H9 (cell line): ENCODE data around the gene DDRGK1. TPM values are rescaled to one million over a fixed set of nuclear protein-coding genes. Genes with fewer than 3 reads are reported as not detected.

Experiments used
- DNase-seq: peaks from one replicate; pipeline ENCODE4 v3.0.0-alpha.2; 2017
- H2AFZ ChIP-seq: one replicate; pipeline ENCODE4 v1.6.1; 2013; ENCODE audit warnings: mild to moderate bottlenecking, low read length, control low read depth, moderate library complexity
- H2AK5ac ChIP-seq: 2 replicates; pipeline ENCODE4 v1.6.1; 2013; ENCODE audit warnings: low read length, control low read depth, mixed read lengths; ENCODE audit not compliant: insufficient read length
- H2BK120ac ChIP-seq: one replicate; pipeline ENCODE4 v1.6.1; 2013; ENCODE audit warnings: low read depth, mild to moderate bottlenecking, low read length, control low read depth, inconsistent platforms; ENCODE audit not compliant: poor library complexity, severe bottlenecking
- H2BK12ac ChIP-seq: 2 replicates; pipeline ENCODE4 v1.6.1; 2013; ENCODE audit warnings: low read length, control low read depth, mixed read lengths, low read depth; ENCODE audit not compliant: insufficient read length
- H2BK15ac ChIP-seq: 2 replicates; pipeline ENCODE4 v1.6.1; 2013; ENCODE audit warnings: low read depth, low read length, control low read depth
- H2BK20ac ChIP-seq: one replicate; pipeline ENCODE4 v1.6.1; 2013; ENCODE audit warnings: low read depth, mild to moderate bottlenecking, low read length, control low read depth, inconsistent platforms; ENCODE audit not compliant: poor library complexity, severe bottlenecking
- H2BK5ac ChIP-seq: 2 replicates; pipeline ENCODE4 v1.6.1; 2013; ENCODE audit warnings: low read length, control low read depth, mixed read lengths; ENCODE audit not compliant: insufficient read length
- H3K14ac ChIP-seq: 2 replicates; pipeline ENCODE4 v1.6.1; 2013; ENCODE audit warnings: low read length, control low read depth; ENCODE audit not compliant: insufficient read depth
- H3K18ac ChIP-seq: 2 replicates; pipeline ENCODE4 v1.6.1; 2013; ENCODE audit warnings: low read depth, mild to moderate bottlenecking, mixed read lengths, low read length, control low read depth; ENCODE audit not compliant: insufficient read length
- H3K23ac ChIP-seq: 2 replicates; pipeline ENCODE4 v1.6.1; 2013; ENCODE audit warnings: low read length, control low read depth, mixed read lengths, low read depth; ENCODE audit not compliant: insufficient read length
- H3K23me2 ChIP-seq: 2 replicates; pipeline ENCODE4 v1.6.1; 2013; ENCODE audit warnings: low read depth, mild to moderate bottlenecking, mixed read lengths, low read length, control low read depth; ENCODE audit not compliant: insufficient read length, poor library complexity, severe bottlenecking
- H3K27ac ChIP-seq: 2 replicates; pipeline ENCODE4 v1.5.1; 2013; ENCODE audit warnings: low read length, control low read depth, mixed read lengths, low read depth; ENCODE audit not compliant: insufficient read length
- H3K27me3 ChIP-seq: 2 replicates; pipeline ENCODE4 v1.6.1; 2013; ENCODE audit warnings: low read length, control low read depth, inconsistent platforms; ENCODE audit not compliant: insufficient read depth
- H3K4ac ChIP-seq: 2 replicates; pipeline ENCODE4 v1.6.1; 2013; ENCODE audit warnings: low read depth, mild to moderate bottlenecking, control low read depth, inconsistent platforms, low read length, moderate library complexity
- H3K4me1 ChIP-seq: 2 replicates; pipeline ENCODE4 v1.6.1; 2013; ENCODE audit warnings: low read length, control low read depth, inconsistent platforms; ENCODE audit not compliant: insufficient read depth
- H3K4me2 ChIP-seq: 2 replicates; pipeline ENCODE4 v1.6.1; 2013; ENCODE audit warnings: low read length, control low read depth, mixed read lengths; ENCODE audit not compliant: insufficient read length, insufficient read depth
- H3K56ac ChIP-seq: 2 replicates; pipeline ENCODE4 v1.6.1; 2013; ENCODE audit warnings: low read depth, mild to moderate bottlenecking, mixed read lengths, low read length, control low read depth; ENCODE audit not compliant: insufficient read length
- H3K79me1 ChIP-seq: 2 replicates; pipeline ENCODE4 v1.6.1; 2013; ENCODE audit warnings: low read depth, mild to moderate bottlenecking, moderate library complexity, low read length, control low read depth, inconsistent platforms; ENCODE audit not compliant: insufficient read depth, poor library complexity, severe bottlenecking
- H3K79me2 ChIP-seq: 2 replicates; pipeline ENCODE4 v1.6.1; 2013; ENCODE audit warnings: low read length, control low read depth, inconsistent platforms; ENCODE audit not compliant: insufficient read depth
- H3K9ac ChIP-seq: 2 replicates; pipeline ENCODE4 v1.6.1; 2013; ENCODE audit warnings: low read length, control low read depth, mixed read lengths; ENCODE audit not compliant: insufficient read length; ENCODE audit errors: extremely low read depth
- H3K9me3 ChIP-seq: one replicate; pipeline ENCODE4 v1.6.1; 2013; ENCODE audit warnings: low read depth, low read length, inconsistent platforms; ENCODE audit not compliant: control insufficient read depth
- H3T11ph ChIP-seq: one replicate; pipeline ENCODE4 v1.6.1; 2013; ENCODE audit warnings: mild to moderate bottlenecking, low read length, control low read depth, inconsistent platforms
- H4K20me1 ChIP-seq: one replicate; pipeline ENCODE4 v1.6.1; 2013; ENCODE audit not compliant: control insufficient read depth, insufficient read length, insufficient read depth
- H4K5ac ChIP-seq: 2 replicates; pipeline ENCODE4 v1.6.1; 2013; ENCODE audit warnings: low read depth, mild to moderate bottlenecking, mixed read lengths, low read length, control low read depth; ENCODE audit not compliant: insufficient read length
- H4K8ac ChIP-seq: replicated peaks from 2 replicates; pipeline ENCODE4 v1.6.1; 2013; ENCODE audit warnings: low read length, control low read depth, mixed read lengths, low read depth; ENCODE audit not compliant: insufficient read length
- H4K91ac ChIP-seq: 2 replicates; pipeline ENCODE4 v1.6.1; 2013; ENCODE audit warnings: low read depth, mild to moderate bottlenecking, moderate library complexity, mixed read lengths, low read length, control low read depth; ENCODE audit not compliant: insufficient read length
- H3K27ac Mint-ChIP-seq, 3 experiments: 2 replicates in 2 of 3; 3 replicates in 1 of 3; pipeline ENCODE4 v1.8.0; 2020 to 2021; ENCODE audit warnings: mixed read lengths in 3 of 3, mild to moderate bottlenecking in 1 of 3, moderate library complexity in 1 of 3
- H3K27me3 Mint-ChIP-seq: 2 replicates; pipeline ENCODE4 v1.8.0; 2021; ENCODE audit warnings: low read depth, mild to moderate bottlenecking, moderate library complexity, mixed read lengths
- H3K36me3 Mint-ChIP-seq, 3 experiments: 2 replicates in 2 of 3; 3 replicates in 1 of 3; pipeline ENCODE4 v1.8.0; 2020 to 2021; ENCODE audit warnings: low read depth in 3 of 3, mixed read lengths in 3 of 3; ENCODE audit not compliant: insufficient read depth in 1 of 3
- H3K4me1 Mint-ChIP-seq, 2 experiments: 2 replicates each; pipeline ENCODE4 v1.8.0; 2020; ENCODE audit warnings: mixed read lengths in 2 of 2
- H3K4me3 Mint-ChIP-seq, 2 experiments: 2 replicates in 1 of 2; 3 replicates in 1 of 2; pipeline ENCODE4 v1.8.0; 2020 to 2021; ENCODE audit warnings: mild to moderate bottlenecking in 2 of 2, mixed read lengths in 2 of 2, moderate library complexity in 1 of 2
- H3K9me3 Mint-ChIP-seq, 2 experiments: 2 replicates in 1 of 2; 3 replicates in 1 of 2; pipeline ENCODE4 v1.8.0; 2020; ENCODE audit warnings: mild to moderate bottlenecking in 2 of 2, mixed read lengths in 2 of 2, moderate library complexity in 1 of 2
- WGBS: extraction: QIAGEN DNeasy Blood & Tissue Kit; methylation state at CpG from one replicate; pipeline ENCODE4 v1.1.7; 2013; ENCODE audit warnings: missing lambda C conversion rate, low lambda C conversion rate, mixed read lengths; ENCODE audit not compliant: insufficient read length; ENCODE audit errors: extremely low coverage; 5-methylcytosine and 5-hydroxymethylcytosine counted together
- total RNA-seq: library from RNA; stranded (reverse); gene quantifications from 2 replicates; pipeline ENCODE4 v1.2.1, GENCODE V29; 2021
- TF ChIP-seq, protein P1 (sequence below): fragments of 200-600 bp; sonication (generic); conservative IDR thresholded peaks from 3 replicates; pipeline ENCODE4 v1.8.0; 2021; ENCODE audit warnings: antibody characterized with exemption, mild to moderate bottlenecking

Gene DDRGK1
- total RNA-seq, 1 experiment from 2014 or later: 58.1 TPM

DNA sequence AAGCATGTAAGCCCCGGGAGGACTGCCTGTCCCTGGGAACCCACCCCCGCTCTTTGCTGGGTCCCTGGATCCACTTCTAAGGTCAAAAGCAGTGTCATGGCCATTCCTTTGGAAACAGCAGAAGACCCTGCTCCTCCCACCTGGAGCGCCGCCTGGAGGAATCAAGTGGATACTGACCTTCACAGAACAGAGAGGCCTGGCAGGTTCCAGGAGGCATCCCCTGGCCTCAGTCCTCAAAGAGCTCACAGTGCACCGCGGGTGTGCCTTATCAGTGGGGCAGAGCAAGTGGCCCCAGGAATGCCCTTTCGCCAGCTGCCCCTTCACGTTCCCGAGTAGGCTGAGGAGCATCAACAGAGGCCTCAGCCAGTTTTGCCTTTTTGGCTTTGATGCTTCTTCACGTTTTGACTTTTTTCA lies 45.6 kb upstream of the DDRGK1 start:
- Histone ChIP-seq H3K23ac (no peak overlapping the region), H3K4me2 (no peak overlapping the region), H2BK12ac (no peak overlapping the region), H2BK20ac (no peak overlapping the region), H3K9ac (no peak overlapping the region), H4K8ac (no peak overlapping the region), H4K20me1 (no peaks in the 10 kb centered on the region), H3K79me2 (no peaks in the 10 kb centered on the region), H2BK15ac (no peak overlapping the region), H2BK120ac (no peak overlapping the region), H2AFZ (no peak overlapping the region), H3K79me1 (no peaks in the 10 kb centered on the region), H3T11ph (no peak overlapping the region), H3K18ac (no peak overlapping the region), H2BK5ac (no peak overlapping the region), H3K4ac (no peak overlapping the region), H3K27me3 (no peaks in the 10 kb centered on the region; the same call in 1 of the 2 replicates), H3K9me3 (no peaks in the 10 kb centered on the region), H3K4me1 (no peaks in the 10 kb centered on the region; the same call in 1 of the 2 replicates), H3K23me2 (peaks cover 8% of the 10 kb centered on the region), H2AK5ac (no peak overlapping the region), H3K27ac (no peak overlapping the region), H4K91ac (no peak overlapping the region), H3K56ac (no peak overlapping the region), H3K14ac (no peak overlapping the region), H4K5ac (no peak overlapping the region)
- Mint-ChIP-seq H3K36me3 (peaks cover 0 to 4% (median 0%) of the 10 kb centered on the region in 3 experiments; a peak in 3 of 7 replicates), H3K4me1 (peaks cover 13 to 16% of the 10 kb centered on the region in 2 experiments), H3K4me3 (peak overlapping the region; percentile 2 to 69; a peak in 3 of 5 replicates), H3K27me3 (peaks cover 40% of the 10 kb centered on the region), H3K27ac (peak overlapping the region in 1 of 3 experiments; percentile 84; a peak in 1 of 7 replicates), H3K9me3 (no peaks in the 10 kb centered on the region)
- DNase-seq: peak; percentile 90
- no CpG with 5 or more reads among the region's 10 CpGs for WGBS
- TF ChIP-seq, protein P1, sequence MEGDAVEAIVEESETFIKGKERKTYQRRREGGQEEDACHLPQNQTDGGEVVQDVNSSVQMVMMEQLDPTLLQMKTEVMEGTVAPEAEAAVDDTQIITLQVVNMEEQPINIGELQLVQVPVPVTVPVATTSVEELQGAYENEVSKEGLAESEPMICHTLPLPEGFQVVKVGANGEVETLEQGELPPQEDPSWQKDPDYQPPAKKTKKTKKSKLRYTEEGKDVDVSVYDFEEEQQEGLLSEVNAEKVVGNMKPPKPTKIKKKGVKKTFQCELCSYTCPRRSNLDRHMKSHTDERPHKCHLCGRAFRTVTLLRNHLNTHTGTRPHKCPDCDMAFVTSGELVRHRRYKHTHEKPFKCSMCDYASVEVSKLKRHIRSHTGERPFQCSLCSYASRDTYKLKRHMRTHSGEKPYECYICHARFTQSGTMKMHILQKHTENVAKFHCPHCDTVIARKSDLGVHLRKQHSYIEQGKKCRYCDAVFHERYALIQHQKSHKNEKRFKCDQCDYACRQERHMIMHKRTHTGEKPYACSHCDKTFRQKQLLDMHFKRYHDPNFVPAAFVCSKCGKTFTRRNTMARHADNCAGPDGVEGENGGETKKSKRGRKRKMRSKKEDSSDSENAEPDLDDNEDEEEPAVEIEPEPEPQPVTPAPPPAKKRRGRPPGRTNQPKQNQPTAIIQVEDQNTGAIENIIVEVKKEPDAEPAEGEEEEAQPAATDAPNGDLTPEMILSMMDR: peak; percentile 85
